ENCODE measurements around the gene KCNJ15. TPM values are rescaled to one million over a fixed set of nuclear protein-coding genes. Genes with fewer than 3 reads are reported as not detected.

The KCNJ15 gene
- total RNA-seq, 1 donor from 2014 or later, result 2.2 TPM

- Mint-ChIP-seq H3K36me3 (ENCODE audit: insufficient read depth) (no peaks in the 10 kb centered on the region), H3K9me3 (ENCODE audit: low read depth) (no peaks in the 10 kb centered on the region), H3K4me3 (ENCODE audit: low read depth) (no peak overlapping the region), H3K27ac (no peak overlapping the region), H3K4me1 (ENCODE audit: low read depth) (peaks cover 8% of the 10 kb centered on the region), H3K27me3 (peaks cover 9% of the 10 kb centered on the region)
- TF ChIP-seq CTCF (IDR thresholded peaks at IDR 0.05; ENCODE audit: unreplicated experiment), result no peak
- no peak for DNase-seq (ENCODE audit: low spot score, unreplicated experiment)
Observed at GRCh38 chr21:38293765-38294164, 37.0 kb downstream of the KCNJ15 start.

DNA sequence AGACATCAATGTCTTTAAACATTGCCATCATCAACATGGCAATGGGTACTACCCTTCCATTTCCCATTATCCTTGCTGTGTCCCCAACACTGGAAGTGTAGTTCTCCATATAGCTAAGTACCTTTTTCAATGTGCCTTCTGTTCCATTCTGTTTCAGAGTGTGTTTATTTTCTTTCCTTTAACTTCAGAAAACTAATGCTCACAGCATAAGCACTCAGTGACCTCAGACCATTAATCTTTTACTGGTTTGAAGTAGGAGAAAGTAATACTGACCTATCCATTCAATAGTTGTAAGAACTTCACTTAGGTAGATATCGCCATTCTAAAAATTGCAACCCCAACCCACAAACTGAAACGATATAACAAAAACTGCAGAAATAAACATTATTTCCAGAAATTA, 37.8 kb downstream of the KCNJ15 start:
- Mint-ChIP-seq H3K4me3 (ENCODE audit: low read depth) (no peak overlapping the region), H3K4me1 (ENCODE audit: low read depth) (peaks cover 8% of the 10 kb centered on the region), H3K36me3 (ENCODE audit: insufficient read depth) (no peaks in the 10 kb centered on the region), H3K27ac (no peak overlapping the region), H3K9me3 (ENCODE audit: low read depth) (no peaks in the 10 kb centered on the region), H3K27me3 (peaks cover 12% of the 10 kb centered on the region)
- no peak for TF ChIP-seq CTCF (IDR thresholded peaks at IDR 0.05; ENCODE audit: unreplicated experiment)
- no peak for DNase-seq (ENCODE audit: low spot score, unreplicated experiment)

GRCh38 chr21:38295997-38296764, 39.4 kb downstream of the KCNJ15 start:
- Mint-ChIP-seq H3K36me3 (ENCODE audit: insufficient read depth) (no peaks in the 10 kb centered on the region), H3K27ac (no peak overlapping the region), H3K4me3 (ENCODE audit: low read depth) (no peak overlapping the region), H3K9me3 (ENCODE audit: low read depth) (no peaks in the 10 kb centered on the region), H3K27me3 (peaks cover 6% of the 10 kb centered on the region), H3K4me1 (ENCODE audit: low read depth) (peaks cover 8% of the 10 kb centered on the region)
- no peak for DNase-seq (ENCODE audit: low spot score, unreplicated experiment)
- no peak for TF ChIP-seq CTCF (IDR thresholded peaks at IDR 0.05; ENCODE audit: unreplicated experiment)

DNA sequence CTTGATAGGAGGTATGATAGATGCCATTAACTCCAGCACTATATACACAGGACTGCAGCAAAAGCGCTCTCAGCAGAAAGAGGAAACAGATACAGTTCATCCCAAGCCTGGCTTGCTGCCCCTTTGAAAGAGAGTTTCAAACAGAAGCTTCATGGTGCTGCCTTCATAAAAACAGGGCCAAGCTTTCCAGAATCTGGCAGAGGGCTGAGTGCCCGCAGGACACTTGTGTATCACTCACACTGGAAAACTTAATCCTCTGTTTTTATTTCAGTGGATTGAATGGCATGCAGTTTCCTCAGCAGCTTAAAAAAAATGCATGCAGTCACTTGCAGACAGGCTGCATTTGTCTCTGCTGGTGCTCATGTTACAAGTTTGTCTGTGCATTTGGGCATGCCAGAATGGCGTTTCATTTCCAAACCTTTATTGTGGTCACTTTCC, 40.4 kb downstream of the KCNJ15 start:
- H3K36me3 Mint-ChIP-seq (ENCODE audit: insufficient read depth), result no peaks in the 10 kb centered on the region
- no peak for TF ChIP-seq CTCF (IDR thresholded peaks at IDR 0.05; ENCODE audit: unreplicated experiment)
- H3K4me1 Mint-ChIP-seq (ENCODE audit: low read depth), result peaks cover 8% of the 10 kb centered on the region
- DNase-seq (ENCODE audit: low spot score, unreplicated experiment), result no peak
- H3K27ac Mint-ChIP-seq, result no peak overlapping the region
- H3K27me3 Mint-ChIP-seq, result peaks cover 3% of the 10 kb centered on the region
- no peaks in the 10 kb centered on the region for H3K9me3 Mint-ChIP-seq (ENCODE audit: low read depth)
- H3K4me3 Mint-ChIP-seq (ENCODE audit: low read depth), result no peak overlapping the region

GRCh38 chr21:38297871-38298270, 41.1 kb downstream of the KCNJ15 start:
- Mint-ChIP-seq H3K27me3 (peaks cover 3% of the 10 kb centered on the region), H3K4me3 (ENCODE audit: low read depth) (no peak overlapping the region), H3K27ac (no peak overlapping the region), H3K4me1 (ENCODE audit: low read depth) (peaks cover 8% of the 10 kb centered on the region), H3K9me3 (ENCODE audit: low read depth) (no peaks in the 10 kb centered on the region), H3K36me3 (ENCODE audit: insufficient read depth) (no peaks in the 10 kb centered on the region)
- no peak for DNase-seq (ENCODE audit: low spot score, unreplicated experiment)
- no peak for TF ChIP-seq CTCF (IDR thresholded peaks at IDR 0.05; ENCODE audit: unreplicated experiment)
